ENCODE data around the gene VPS37B. TPM values are rescaled to one million over a fixed set of nuclear protein-coding genes. Genes with fewer than 3 reads are reported as not detected.

VPS37B gene
- polyA plus RNA-seq, 1 of the 3 experiments (the other 2 are of a cell fraction): 41.1 TPM

DNA sequence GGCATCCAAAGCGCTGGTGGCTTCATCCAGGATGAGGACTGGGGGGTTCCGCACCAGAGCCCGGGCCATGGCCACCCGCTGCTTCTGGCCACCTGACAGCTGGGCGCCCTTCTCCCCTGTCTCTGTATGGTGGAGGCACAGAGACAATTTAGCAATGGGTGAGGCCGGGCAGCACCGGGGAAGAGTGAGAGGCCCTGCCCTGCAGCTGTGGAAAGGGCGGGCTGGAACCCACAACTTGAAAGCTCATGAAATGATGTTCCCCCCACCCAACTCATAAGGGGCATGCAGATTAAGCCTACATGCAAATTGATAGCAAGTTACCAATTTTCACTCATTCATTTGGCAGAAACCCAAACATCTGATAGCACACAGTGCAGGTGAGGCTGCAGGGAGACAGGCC, 36.3 kb upstream of the VPS37B start (continued):
- TF ChIP-seq, protein P1, sequence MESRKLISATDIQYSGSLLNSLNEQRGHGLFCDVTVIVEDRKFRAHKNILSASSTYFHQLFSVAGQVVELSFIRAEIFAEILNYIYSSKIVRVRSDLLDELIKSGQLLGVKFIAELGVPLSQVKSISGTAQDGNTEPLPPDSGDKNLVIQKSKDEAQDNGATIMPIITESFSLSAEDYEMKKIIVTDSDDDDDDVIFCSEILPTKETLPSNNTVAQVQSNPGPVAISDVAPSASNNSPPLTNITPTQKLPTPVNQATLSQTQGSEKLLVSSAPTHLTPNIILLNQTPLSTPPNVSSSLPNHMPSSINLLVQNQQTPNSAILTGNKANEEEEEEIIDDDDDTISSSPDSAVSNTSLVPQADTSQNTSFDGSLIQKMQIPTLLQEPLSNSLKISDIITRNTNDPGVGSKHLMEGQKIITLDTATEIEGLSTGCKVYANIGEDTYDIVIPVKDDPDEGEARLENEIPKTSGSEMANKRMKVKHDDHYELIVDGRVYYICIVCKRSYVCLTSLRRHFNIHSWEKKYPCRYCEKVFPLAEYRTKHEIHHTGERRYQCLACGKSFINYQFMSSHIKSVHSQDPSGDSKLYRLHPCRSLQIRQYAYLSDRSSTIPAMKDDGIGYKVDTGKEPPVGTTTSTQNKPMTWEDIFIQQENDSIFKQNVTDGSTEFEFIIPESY (IDR thresholded peaks at IDR 0.05; ENCODE audit: borderline replicate concordance, low read depth): no peak
- TF ChIP-seq TCF12 (IDR thresholded peaks at IDR 0.05): no peak
- TF ChIP-seq TAF1 (IDR thresholded peaks at IDR 0.05; ENCODE audit: borderline replicate concordance, low read depth, low read length): no peak
- TF ChIP-seq, protein P2, sequence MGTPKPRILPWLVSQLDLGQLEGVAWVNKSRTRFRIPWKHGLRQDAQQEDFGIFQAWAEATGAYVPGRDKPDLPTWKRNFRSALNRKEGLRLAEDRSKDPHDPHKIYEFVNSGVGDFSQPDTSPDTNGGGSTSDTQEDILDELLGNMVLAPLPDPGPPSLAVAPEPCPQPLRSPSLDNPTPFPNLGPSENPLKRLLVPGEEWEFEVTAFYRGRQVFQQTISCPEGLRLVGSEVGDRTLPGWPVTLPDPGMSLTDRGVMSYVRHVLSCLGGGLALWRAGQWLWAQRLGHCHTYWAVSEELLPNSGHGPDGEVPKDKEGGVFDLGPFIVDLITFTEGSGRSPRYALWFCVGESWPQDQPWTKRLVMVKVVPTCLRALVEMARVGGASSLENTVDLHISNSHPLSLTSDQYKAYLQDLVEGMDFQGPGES (IDR thresholded peaks at IDR 0.05; ENCODE audit: low read depth, low read length): no peak
- no peak for TF ChIP-seq SMC3 (IDR thresholded peaks at IDR 0.05; ENCODE audit: low read depth, low read length)
- TF ChIP-seq, protein P3, sequence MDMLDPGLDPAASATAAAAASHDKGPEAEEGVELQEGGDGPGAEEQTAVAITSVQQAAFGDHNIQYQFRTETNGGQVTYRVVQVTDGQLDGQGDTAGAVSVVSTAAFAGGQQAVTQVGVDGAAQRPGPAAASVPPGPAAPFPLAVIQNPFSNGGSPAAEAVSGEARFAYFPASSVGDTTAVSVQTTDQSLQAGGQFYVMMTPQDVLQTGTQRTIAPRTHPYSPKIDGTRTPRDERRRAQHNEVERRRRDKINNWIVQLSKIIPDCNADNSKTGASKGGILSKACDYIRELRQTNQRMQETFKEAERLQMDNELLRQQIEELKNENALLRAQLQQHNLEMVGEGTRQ (IDR thresholded peaks at IDR 0.05; ENCODE audit: borderline replicate concordance, low read depth, low read length): no peak
- no peak for TF ChIP-seq SIN3A (IDR thresholded peaks at IDR 0.05; ENCODE audit: borderline replicate concordance, low read depth, low read length)
- no peak for TF ChIP-seq MXI1 (IDR thresholded peaks at IDR 0.05; ENCODE audit: low read depth, low read length)
- TF ChIP-seq, protein P4, sequence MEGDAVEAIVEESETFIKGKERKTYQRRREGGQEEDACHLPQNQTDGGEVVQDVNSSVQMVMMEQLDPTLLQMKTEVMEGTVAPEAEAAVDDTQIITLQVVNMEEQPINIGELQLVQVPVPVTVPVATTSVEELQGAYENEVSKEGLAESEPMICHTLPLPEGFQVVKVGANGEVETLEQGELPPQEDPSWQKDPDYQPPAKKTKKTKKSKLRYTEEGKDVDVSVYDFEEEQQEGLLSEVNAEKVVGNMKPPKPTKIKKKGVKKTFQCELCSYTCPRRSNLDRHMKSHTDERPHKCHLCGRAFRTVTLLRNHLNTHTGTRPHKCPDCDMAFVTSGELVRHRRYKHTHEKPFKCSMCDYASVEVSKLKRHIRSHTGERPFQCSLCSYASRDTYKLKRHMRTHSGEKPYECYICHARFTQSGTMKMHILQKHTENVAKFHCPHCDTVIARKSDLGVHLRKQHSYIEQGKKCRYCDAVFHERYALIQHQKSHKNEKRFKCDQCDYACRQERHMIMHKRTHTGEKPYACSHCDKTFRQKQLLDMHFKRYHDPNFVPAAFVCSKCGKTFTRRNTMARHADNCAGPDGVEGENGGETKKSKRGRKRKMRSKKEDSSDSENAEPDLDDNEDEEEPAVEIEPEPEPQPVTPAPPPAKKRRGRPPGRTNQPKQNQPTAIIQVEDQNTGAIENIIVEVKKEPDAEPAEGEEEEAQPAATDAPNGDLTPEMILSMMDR (IDR thresholded peaks at IDR 0.05): no peak
- no peak for TF ChIP-seq MEF2A (IDR thresholded peaks at IDR 0.05; ENCODE audit: borderline replicate concordance, low read depth)
- no peak for TF ChIP-seq RCOR1 (IDR thresholded peaks at IDR 0.05; ENCODE audit: low read length)
- TF ChIP-seq RFX5 (IDR thresholded peaks at IDR 0.05; ENCODE audit: low read length): no peak

DNA sequence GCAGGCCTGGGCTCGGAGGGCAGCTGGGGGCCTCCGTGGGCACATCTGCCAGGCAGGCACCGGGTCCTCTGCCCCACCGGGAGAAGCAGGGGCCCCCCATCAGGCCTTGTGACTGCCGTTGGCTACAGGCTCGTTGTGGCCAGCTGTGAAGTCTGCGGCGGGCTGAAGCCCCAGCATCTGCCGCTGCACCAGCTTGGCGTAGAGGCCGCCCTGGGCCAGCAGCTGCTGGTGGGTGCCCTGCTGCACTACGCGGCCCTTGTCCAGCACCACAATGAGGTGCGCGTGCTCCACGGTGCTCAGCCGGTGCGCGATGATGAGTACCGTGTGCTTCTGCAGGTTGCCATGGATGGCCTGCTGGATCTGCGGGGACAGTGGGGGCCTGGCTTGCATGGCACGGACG, 33.9 kb upstream of the VPS37B start:
- H3K9me3 ChIP-seq: no peaks in the 10 kb centered on the region
- WGBS (ENCODE audit: low lambda C conversion rate): 90% methylated on average over 17 of the region's 23 CpGs
- H3K9ac ChIP-seq: no peak overlapping the region
- H3F3A ChIP-seq (replicated peaks; ENCODE audit: insufficient read depth): no peaks in the 10 kb centered on the region
- no peaks in the 10 kb centered on the region for H3K4me1 ChIP-seq (ENCODE audit: control insufficient read depth in 1 of 2, insufficient read depth in 2 of 2, low read depth in 1 of 2, low read length in 1 of 2)
- H3K27ac ChIP-seq (ENCODE audit: low read depth in 2 of 2, low read length in 1 of 2): no peak overlapping the region
- no peak overlapping the region for H3K4me2 ChIP-seq
- H3K27me3 ChIP-seq (ENCODE audit: insufficient read depth): no peaks in the 10 kb centered on the region
- H3K9me2 ChIP-seq: no peaks in the 10 kb centered on the region
- H3K36me3 ChIP-seq (replicated peaks in 1 of 2; ENCODE audit: control insufficient read depth in 1 of 2, insufficient read depth in 2 of 2, low read length in 1 of 2): no peaks in the 10 kb centered on the region
- no peak for DNase-seq
- H3K79me2 ChIP-seq (ENCODE audit: insufficient read depth): no peaks in the 10 kb centered on the region
- no peak overlapping the region for H2AFZ ChIP-seq (ENCODE audit: low read depth)
- CTCF ChIA-PET: interaction anchor here (2.4 kb wide), 1 partner anchor 69 kb away, joined by 6 read pairs; no protein-coding TSS in a partner anchor
- POLR2A ChIA-PET: interaction anchor here (0.5 kb wide), 1 partner anchor 454 kb away, joined by 3 read pairs; no protein-coding TSS in a partner anchor
- no peaks in the 10 kb centered on the region for H4K20me1 ChIP-seq (ENCODE audit: insufficient read depth)
- H3K4me3 ChIP-seq (ENCODE audit: low read depth in 2 of 2, low read length in 1 of 2): no peak overlapping the region
- no peak for TF ChIP-seq SMC3 (IDR thresholded peaks at IDR 0.05; ENCODE audit: low read depth, low read length)
- no peak for TF ChIP-seq GATA2 (CRISPR knock-in tag; IDR thresholded peaks at IDR 0.05)
- TF ChIP-seq YY1 (IDR thresholded peaks at IDR 0.05; ENCODE audit: low read depth): no peak
- no peak for TF ChIP-seq FOXM1 (IDR thresholded peaks at IDR 0.05; ENCODE audit: low read depth)
- TF ChIP-seq MEF2A (IDR thresholded peaks at IDR 0.05; ENCODE audit: borderline replicate concordance, low read depth): no peak
- TF ChIP-seq JUND (IDR thresholded peaks at IDR 0.05): no peak
- no peak for TF ChIP-seq RCOR1 (IDR thresholded peaks at IDR 0.05; ENCODE audit: low read length)
- TF ChIP-seq, protein P4 (IDR thresholded peaks at IDR 0.05): no peak
- TF ChIP-seq NRF1 (IDR thresholded peaks at IDR 0.05; ENCODE audit: low read depth, low read length): no peak
- TF ChIP-seq, protein P5, sequence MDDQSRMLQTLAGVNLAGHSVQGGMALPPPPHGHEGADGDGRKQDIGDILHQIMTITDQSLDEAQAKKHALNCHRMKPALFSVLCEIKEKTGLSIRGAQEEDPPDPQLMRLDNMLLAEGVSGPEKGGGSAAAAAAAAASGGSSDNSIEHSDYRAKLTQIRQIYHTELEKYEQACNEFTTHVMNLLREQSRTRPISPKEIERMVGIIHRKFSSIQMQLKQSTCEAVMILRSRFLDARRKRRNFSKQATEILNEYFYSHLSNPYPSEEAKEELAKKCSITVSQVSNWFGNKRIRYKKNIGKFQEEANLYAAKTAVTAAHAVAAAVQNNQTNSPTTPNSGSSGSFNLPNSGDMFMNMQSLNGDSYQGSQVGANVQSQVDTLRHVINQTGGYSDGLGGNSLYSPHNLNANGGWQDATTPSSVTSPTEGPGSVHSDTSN (IDR thresholded peaks at IDR 0.05): no peak
- TF ChIP-seq, protein P1 (IDR thresholded peaks at IDR 0.05; ENCODE audit: borderline replicate concordance, low read depth): no peak

Measured in SK-N-SH (cell line).